ENCODE measurements around the gene ASAP2. TPM values are rescaled to one million over a fixed set of nuclear protein-coding genes. Genes with fewer than 3 reads are reported as not detected.

The ASAP2 gene
- total RNA-seq, 2 experiments from 2014 or later: 0.27 TPM; not detected in 1

DNA sequence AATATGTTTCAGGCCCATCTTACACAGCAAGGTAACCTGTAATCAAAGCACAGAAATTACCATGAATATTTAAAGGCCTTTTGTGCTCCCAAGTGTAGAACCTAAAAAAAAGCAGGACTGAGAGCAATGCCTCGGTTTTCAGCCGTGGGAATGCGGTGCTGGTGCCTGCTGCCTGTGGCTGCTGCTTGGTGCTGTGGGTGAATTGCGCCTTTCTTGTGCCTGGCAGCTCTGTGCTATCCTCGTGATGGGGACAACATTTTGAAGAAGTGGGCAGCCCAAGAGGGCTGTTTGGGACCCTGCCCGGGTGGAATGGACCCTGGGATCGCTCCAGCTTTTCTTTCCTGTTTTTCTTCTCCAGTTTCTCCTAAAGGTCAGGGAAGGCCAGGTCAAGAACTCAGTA, 91.2 kb downstream of the ASAP2 start:
- Histone ChIP-seq H3K36me3 (ENCODE audit: insufficient read depth, low read length) (no peaks in the 10 kb centered on the region), H3K79me2 (ENCODE audit: insufficient read depth, low read depth, low read length) (no peaks in the 10 kb centered on the region), H3K9me3 (ENCODE audit: low read length) (no peaks in the 10 kb centered on the region), H2AFZ (ENCODE audit: low read length) (no peak overlapping the region), H3K4me3 (ENCODE audit: low read depth, low read length, poor library complexity, severe bottlenecking) (no peak overlapping the region), H3K4me2 (ENCODE audit: low read length) (no peak overlapping the region), H3K4me1 (ENCODE audit: insufficient read depth, low read length, poor library complexity, severe bottlenecking) (no peaks in the 10 kb centered on the region), H3K27ac (ENCODE audit: low read depth, low read length, poor library complexity, severe bottlenecking) (no peak overlapping the region), H4K20me1 (ENCODE audit: insufficient read depth, low read length) (no peaks in the 10 kb centered on the region), H3K9me2 (ENCODE audit: insufficient read depth, low read length) (no peaks in the 10 kb centered on the region)
- DNase-seq (ENCODE audit: low spot score): no peak
- intact Hi-C loops (cut with micrococcal nuclease; ENCODE audit: unreplicated experiment): no loop called here
- ChIA-PET POLR2A (interaction anchor here (1.2 kb wide), 1 partner anchor 30 kb away, joined by 3 read pairs; no protein-coding TSS in a partner anchor), CTCF (ENCODE audit: unreplicated experiment) (no interaction called here)
- no TSS peak for BruUV-seq (replicated peaks)
- TF ChIP-seq, protein P1, sequence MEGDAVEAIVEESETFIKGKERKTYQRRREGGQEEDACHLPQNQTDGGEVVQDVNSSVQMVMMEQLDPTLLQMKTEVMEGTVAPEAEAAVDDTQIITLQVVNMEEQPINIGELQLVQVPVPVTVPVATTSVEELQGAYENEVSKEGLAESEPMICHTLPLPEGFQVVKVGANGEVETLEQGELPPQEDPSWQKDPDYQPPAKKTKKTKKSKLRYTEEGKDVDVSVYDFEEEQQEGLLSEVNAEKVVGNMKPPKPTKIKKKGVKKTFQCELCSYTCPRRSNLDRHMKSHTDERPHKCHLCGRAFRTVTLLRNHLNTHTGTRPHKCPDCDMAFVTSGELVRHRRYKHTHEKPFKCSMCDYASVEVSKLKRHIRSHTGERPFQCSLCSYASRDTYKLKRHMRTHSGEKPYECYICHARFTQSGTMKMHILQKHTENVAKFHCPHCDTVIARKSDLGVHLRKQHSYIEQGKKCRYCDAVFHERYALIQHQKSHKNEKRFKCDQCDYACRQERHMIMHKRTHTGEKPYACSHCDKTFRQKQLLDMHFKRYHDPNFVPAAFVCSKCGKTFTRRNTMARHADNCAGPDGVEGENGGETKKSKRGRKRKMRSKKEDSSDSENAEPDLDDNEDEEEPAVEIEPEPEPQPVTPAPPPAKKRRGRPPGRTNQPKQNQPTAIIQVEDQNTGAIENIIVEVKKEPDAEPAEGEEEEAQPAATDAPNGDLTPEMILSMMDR (conservative IDR thresholded peaks at IDR 0.05; ENCODE audit: low read length): no peak
- no peak for TF ChIP-seq EZH2phosphoT487 (IDR thresholded peaks at IDR 0.05; ENCODE audit: borderline replicate concordance, low read depth, low read length)

DNA sequence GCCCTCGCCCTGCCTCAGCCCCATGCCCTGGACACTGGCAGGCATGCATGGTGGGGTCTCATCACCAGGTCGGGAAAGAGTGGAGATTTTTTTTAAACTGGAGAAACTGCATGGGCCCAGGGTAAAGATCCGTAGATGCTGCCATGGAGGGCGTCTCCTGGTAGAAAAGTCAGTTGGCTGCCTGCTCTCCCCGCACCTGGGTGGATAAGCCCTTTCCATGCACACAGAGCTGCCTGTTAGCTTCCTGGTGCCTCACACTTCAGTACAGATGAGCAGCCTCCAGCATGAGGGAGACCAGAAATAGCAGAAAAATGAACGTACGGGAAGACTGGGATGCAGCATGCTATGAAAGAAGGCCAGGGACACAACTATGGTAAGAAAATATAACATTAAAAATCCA, 92.0 kb downstream of the ASAP2 start:
- intact Hi-C loops (cut with micrococcal nuclease; ENCODE audit: unreplicated experiment): no loop called here
- no TSS peak for BruUV-seq (replicated peaks)
- Histone ChIP-seq H4K20me1 (ENCODE audit: insufficient read depth, low read length) (no peaks in the 10 kb centered on the region), H2AFZ (ENCODE audit: low read length) (no peak overlapping the region), H3K9me2 (ENCODE audit: insufficient read depth, low read length) (no peaks in the 10 kb centered on the region), H3K4me3 (ENCODE audit: low read depth, low read length, poor library complexity, severe bottlenecking) (no peak overlapping the region), H3K4me2 (ENCODE audit: low read length) (no peak overlapping the region), H3K36me3 (ENCODE audit: insufficient read depth, low read length) (no peaks in the 10 kb centered on the region), H3K4me1 (ENCODE audit: insufficient read depth, low read length, poor library complexity, severe bottlenecking) (no peaks in the 10 kb centered on the region), H3K79me2 (ENCODE audit: insufficient read depth, low read depth, low read length) (no peaks in the 10 kb centered on the region), H3K27ac (ENCODE audit: low read depth, low read length, poor library complexity, severe bottlenecking) (no peak overlapping the region), H3K9me3 (ENCODE audit: low read length) (no peaks in the 10 kb centered on the region)
- DNase-seq (ENCODE audit: low spot score): no peak
- ChIA-PET CTCF (ENCODE audit: unreplicated experiment) (no interaction called here), POLR2A (interaction anchor here (0.8 kb wide), 1 partner anchor 10 kb away, joined by 3 read pairs; no protein-coding TSS in a partner anchor)
- no peak for TF ChIP-seq EZH2phosphoT487 (IDR thresholded peaks at IDR 0.05; ENCODE audit: borderline replicate concordance, low read depth, low read length)
- TF ChIP-seq, protein P1 (conservative IDR thresholded peaks at IDR 0.05; ENCODE audit: low read length): no peak

DNA sequence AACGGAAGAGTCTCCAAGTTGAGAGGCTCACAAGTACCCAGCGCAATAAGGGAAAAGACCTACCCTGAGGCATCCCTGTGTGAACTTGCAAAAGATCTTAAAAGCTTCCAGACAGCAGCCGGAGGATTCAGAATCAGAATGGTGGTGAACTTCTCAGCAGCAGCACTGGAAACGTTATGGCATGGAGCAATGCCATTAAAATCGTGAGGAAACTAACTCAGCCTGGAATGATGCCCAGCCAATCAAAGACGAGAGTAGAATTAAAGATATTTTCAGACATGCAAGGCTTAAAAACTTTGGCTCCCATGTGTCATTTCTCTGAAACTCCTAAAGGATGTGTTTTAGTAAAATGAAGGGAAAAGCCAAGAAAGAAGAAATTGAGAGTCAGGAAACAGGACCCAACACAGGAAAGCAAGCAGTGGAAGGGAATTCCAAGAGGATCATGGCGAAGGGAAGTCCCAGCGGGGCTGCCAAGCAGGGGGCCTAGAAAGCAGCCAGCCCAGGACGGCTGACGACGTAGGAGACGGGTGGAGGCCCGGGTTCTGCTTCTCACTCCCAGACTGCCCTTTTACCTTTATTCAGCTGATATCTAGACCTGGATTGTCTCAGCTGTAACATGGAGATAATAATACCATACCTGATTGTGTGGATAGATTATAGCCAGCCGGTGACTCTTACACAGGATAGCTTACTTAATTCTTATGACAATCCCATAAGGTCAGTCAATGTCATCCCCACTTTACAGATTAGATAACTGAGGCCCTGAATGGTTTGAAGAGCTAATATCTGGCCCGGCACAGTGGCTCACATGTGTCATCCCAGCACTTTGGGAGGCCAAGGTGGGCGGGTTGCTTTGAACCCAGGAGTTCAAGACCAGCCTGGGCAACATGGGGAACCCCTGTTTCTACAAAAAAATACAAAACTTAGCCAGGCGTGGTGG, 92.8 kb downstream of the ASAP2 start:
- no peak for DNase-seq (ENCODE audit: low spot score)
- ChIA-PET POLR2A (no interaction called here), CTCF (ENCODE audit: unreplicated experiment) (no interaction called here)
- H2AFZ ChIP-seq (ENCODE audit: low read length): no peak overlapping the region
- no peak overlapping the region for H3K27ac ChIP-seq (ENCODE audit: low read depth, low read length, poor library complexity, severe bottlenecking)
- intact Hi-C loops (cut with micrococcal nuclease; ENCODE audit: unreplicated experiment): no loop called here
- H3K4me1 ChIP-seq (ENCODE audit: insufficient read depth, low read length, poor library complexity, severe bottlenecking): no peaks in the 10 kb centered on the region
- TF ChIP-seq EZH2phosphoT487 (IDR thresholded peaks at IDR 0.05; ENCODE audit: borderline replicate concordance, low read depth, low read length): no peak
- TF ChIP-seq, protein P1 (conservative IDR thresholded peaks at IDR 0.05; ENCODE audit: low read length): no peak
- no peaks in the 10 kb centered on the region for H3K36me3 ChIP-seq (ENCODE audit: insufficient read depth, low read length)
- H4K20me1 ChIP-seq (ENCODE audit: insufficient read depth, low read length): no peaks in the 10 kb centered on the region
- no peak overlapping the region for H3K4me2 ChIP-seq (ENCODE audit: low read length)
- no peak overlapping the region for H3K4me3 ChIP-seq (ENCODE audit: low read depth, low read length, poor library complexity, severe bottlenecking)
- H3K9me3 ChIP-seq (ENCODE audit: low read length): no peaks in the 10 kb centered on the region
- no peaks in the 10 kb centered on the region for H3K9me2 ChIP-seq (ENCODE audit: insufficient read depth, low read length)
- no peaks in the 10 kb centered on the region for H3K79me2 ChIP-seq (ENCODE audit: insufficient read depth, low read depth, low read length)
- no TSS peak for BruUV-seq (replicated peaks)
